ENCODE measurements around the gene WDFY4.

- TF ChIP-seq ZNF565 (CRISPR knock-in tag; conservative IDR thresholded peaks at IDR 0.05; ENCODE audit: low read depth), result no peak
- TF ChIP-seq ZFP3 (CRISPR knock-in tag; IDR thresholded peaks at IDR 0.05), result no peak
- no peak for TF ChIP-seq ESRRG (CRISPR knock-in tag; IDR thresholded peaks at IDR 0.05)
- TF ChIP-seq ZC3H10 (CRISPR knock-in tag; IDR thresholded peaks at IDR 0.05), result no peak
- TF ChIP-seq, protein P1, sequence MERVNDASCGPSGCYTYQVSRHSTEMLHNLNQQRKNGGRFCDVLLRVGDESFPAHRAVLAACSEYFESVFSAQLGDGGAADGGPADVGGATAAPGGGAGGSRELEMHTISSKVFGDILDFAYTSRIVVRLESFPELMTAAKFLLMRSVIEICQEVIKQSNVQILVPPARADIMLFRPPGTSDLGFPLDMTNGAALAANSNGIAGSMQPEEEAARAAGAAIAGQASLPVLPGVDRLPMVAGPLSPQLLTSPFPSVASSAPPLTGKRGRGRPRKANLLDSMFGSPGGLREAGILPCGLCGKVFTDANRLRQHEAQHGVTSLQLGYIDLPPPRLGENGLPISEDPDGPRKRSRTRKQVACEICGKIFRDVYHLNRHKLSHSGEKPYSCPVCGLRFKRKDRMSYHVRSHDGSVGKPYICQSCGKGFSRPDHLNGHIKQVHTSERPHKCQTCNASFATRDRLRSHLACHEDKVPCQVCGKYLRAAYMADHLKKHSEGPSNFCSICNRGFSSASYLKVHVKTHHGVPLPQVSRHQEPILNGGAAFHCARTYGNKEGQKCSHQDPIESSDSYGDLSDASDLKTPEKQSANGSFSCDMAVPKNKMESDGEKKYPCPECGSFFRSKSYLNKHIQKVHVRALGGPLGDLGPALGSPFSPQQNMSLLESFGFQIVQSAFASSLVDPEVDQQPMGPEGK (CRISPR knock-in tag; IDR thresholded peaks at IDR 0.05; ENCODE audit: borderline replicate concordance), result no peak
- no peak for TF ChIP-seq ZNF70 (CRISPR knock-in tag; IDR thresholded peaks at IDR 0.05)
- TF ChIP-seq ARNTL (CRISPR knock-in tag; IDR thresholded peaks at IDR 0.05; ENCODE audit: borderline replicate concordance, low read depth), result no peak
- TF ChIP-seq PPARA (CRISPR knock-in tag; IDR thresholded peaks at IDR 0.05; ENCODE audit: borderline replicate concordance), result no peak
These were observed 345.0 kb downstream of the WDFY4 start for GRCh38 chr10:49029666-49030065.
